VCaP (cell line): ENCODE data around the gene HCRT.
A peak's percentile ranks its signal among the peaks of the same experiment; 100 is the strongest.

Experiments used
- H3K27ac ChIP-seq: fragments of 450-650 bp; 2 replicates; pipeline ENCODE4 v1.5.1; 2017
- CTCF ChIP-seq: fragments of 450-650 bp; conservative IDR thresholded peaks from 2 replicates; pipeline ENCODE4 v1.5.1; 2017; ENCODE audit warnings: mild to moderate bottlenecking, moderate library complexity

The HCRT gene

GRCh38 chr17:42180411-42180921 is 4.8 kb downstream of the HCRT start:
- no peak for TF ChIP-seq CTCF
- H3K27ac ChIP-seq: peak overlapping the region; percentile 36; the same call in 1 of the 2 replicates

- TF ChIP-seq CTCF: no peak
- no peak overlapping the region for H3K27ac ChIP-seq
Measured at GRCh38 chr17:42179911-42180410, 5.3 kb downstream of the HCRT start.

- no peak overlapping the region for H3K27ac ChIP-seq
- TF ChIP-seq CTCF: no peak
Measured at GRCh38 chr17:42179335-42179734, 5.9 kb downstream of the HCRT start.

GRCh38 chr17:42178817-42179216 is 6.4 kb downstream of the HCRT start:
- no peak for TF ChIP-seq CTCF
- H3K27ac ChIP-seq: no peak overlapping the region

- no peak for TF ChIP-seq CTCF
- no peak overlapping the region for H3K27ac ChIP-seq
Measured at GRCh38 chr17:42177684-42178083, 7.6 kb downstream of the HCRT start.

- no peak for TF ChIP-seq CTCF
- no peak overlapping the region for H3K27ac ChIP-seq
Measured at GRCh38 chr17:42174126-42174783, 11.0 kb downstream of the HCRT start.

GRCh38 chr17:42171831-42172230 is 13.4 kb downstream of the HCRT start:
- TF ChIP-seq CTCF: no peak
- H3K27ac ChIP-seq: peak overlapping the region; percentile 13; the same call in 1 of the 2 replicates
